Ishikawa (cell line): Measurements from ENCODE around the gene DMRTB1.

Source experiments
- CEBPB ChIP-seq: IDR thresholded peaks from 2 replicates; pipeline ENCODE4 v1.6.1; 2012
- EGR1 ChIP-seq: IDR thresholded peaks from 2 replicates; pipeline ENCODE4 v1.6.1; 2012
- EP300 ChIP-seq: IDR thresholded peaks from 2 replicates; pipeline ENCODE4 v1.6.1; 2012; ENCODE audit warnings: borderline replicate concordance
- FOXM1 ChIP-seq: IDR thresholded peaks from 2 replicates; pipeline ENCODE4 v1.6.1; 2012; ENCODE audit warnings: low read depth, borderline replicate concordance
- MAX ChIP-seq: IDR thresholded peaks from 2 replicates; pipeline ENCODE4 v1.6.1; 2012
- NFIC ChIP-seq: IDR thresholded peaks from 2 replicates; pipeline ENCODE4 v1.6.1; 2012
- REST ChIP-seq: IDR thresholded peaks from 2 replicates; pipeline ENCODE4 v1.6.1; 2012; ENCODE audit warnings: low read depth, mild to moderate bottlenecking
- TAF1 ChIP-seq: IDR thresholded peaks from 2 replicates; pipeline ENCODE4 v1.6.1; 2012; ENCODE audit warnings: low read depth, mild to moderate bottlenecking
- TEAD4 ChIP-seq: IDR thresholded peaks from 2 replicates; pipeline ENCODE4 v1.6.1; 2012
- YY1 ChIP-seq: IDR thresholded peaks from 2 replicates; pipeline ENCODE4 v1.6.1; 2012; ENCODE audit warnings: low read depth

DNA sequence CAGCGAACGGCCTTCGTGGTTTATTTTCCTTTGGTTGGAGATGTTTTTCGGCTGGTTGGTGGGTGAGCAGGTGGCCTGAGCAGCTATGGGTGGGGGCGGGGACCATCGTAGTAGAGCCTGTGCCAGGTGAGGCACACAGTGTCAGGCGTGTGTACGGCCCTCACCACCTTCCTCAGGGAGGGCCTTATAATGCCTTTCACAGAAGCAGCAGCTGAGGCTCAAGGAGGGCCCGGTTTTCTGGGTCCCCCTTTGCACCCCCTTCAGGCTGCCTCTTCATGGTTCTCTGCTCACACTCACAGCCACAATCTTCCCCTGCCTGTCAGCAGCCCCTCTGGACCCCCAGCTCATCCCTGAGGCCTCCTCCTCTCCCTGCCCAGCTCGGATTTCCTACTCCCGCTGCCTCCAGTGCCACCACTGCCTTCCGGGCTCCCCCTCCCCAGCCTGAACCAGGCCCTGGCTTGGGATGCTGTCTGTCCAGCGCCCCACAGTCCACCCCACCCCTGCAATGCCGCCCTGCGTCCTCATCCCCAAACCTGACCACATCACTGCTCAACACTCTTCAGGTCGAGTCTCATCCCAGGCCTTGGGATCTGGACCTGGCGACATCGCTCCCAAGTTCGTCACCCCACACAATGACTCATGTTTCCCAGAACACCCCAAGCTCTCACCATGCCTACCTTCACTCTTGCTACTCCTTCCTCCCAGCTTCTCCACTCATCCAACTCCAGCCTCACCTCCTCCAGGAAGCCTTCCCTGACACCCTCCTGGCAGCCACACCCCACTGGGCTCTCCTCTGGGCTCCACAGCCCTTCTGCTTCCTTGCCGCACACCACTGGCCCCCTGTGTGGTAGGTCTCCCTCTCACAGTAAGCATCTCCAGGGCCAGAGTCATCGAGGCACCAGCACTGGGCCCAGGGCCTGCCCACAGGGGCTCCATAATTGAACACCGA is 53.9 kb downstream of the DMRTB1 start:
- no peak for TF ChIP-seq TEAD4
- TF ChIP-seq YY1: no peak
- TF ChIP-seq TAF1: no peak
- no peak for TF ChIP-seq EP300
- TF ChIP-seq CEBPB: no peak
- TF ChIP-seq EGR1: no peak
- TF ChIP-seq NFIC: no peak
- no peak for TF ChIP-seq MAX
- TF ChIP-seq REST: no peak
- no peak for TF ChIP-seq FOXM1
